WTC11 (cell line): ENCODE measurements around the gene APOL3.
"Not testable (repeated sequence)": the region's sequence is repeated elsewhere in the genome, so short reads cannot be mapped to it uniquely, and the experiment has no call there.

ENCODE experiments used
- CREB1 ChIP-seq: sonication (generic); formaldehyde crosslinking; IDR thresholded peaks from 2 replicates; pipeline ENCODE4 v1.8.0; 2023; ENCODE audit warnings: mild to moderate bottlenecking, missing genetic modification reagents
- ELF4 ChIP-seq: sonication (generic); formaldehyde crosslinking; IDR thresholded peaks from 2 replicates; pipeline ENCODE4 v1.8.1; 2022; ENCODE audit warnings: low read depth, mild to moderate bottlenecking, moderate library complexity, missing genetic modification reagents
- KAT7 ChIP-seq: sonication (generic); formaldehyde crosslinking; IDR thresholded peaks from 2 replicates; pipeline ENCODE4 v1.8.1; 2023; ENCODE audit warnings: missing genetic modification reagents, mild to moderate bottlenecking, borderline replicate concordance
- NR3C1 ChIP-seq: sonication (generic); formaldehyde crosslinking; conservative IDR thresholded peaks from 2 replicates; pipeline ENCODE4 v1.8.1; 2023; ENCODE audit warnings: low read depth, mild to moderate bottlenecking, missing genetic modification reagents
- USF2 ChIP-seq: sonication (generic); formaldehyde crosslinking; IDR thresholded peaks from 2 replicates; pipeline ENCODE4 v1.8.1; 2023; ENCODE audit warnings: mild to moderate bottlenecking, missing genetic modification reagents, moderate library complexity
- ZNF416 ChIP-seq: fragments of 250-450 bp; sonication (Bioruptor Pico); IDR thresholded peaks from 2 replicates; pipeline ENCODE4 v1.9.0; 2021; ENCODE audit warnings: mild to moderate bottlenecking, inconsistent platforms
- TF ChIP-seq, protein P1 (sequence below): fragments of 200-600 bp; IDR thresholded peaks from 2 replicates; pipeline ENCODE4 v1.8.0; 2022; ENCODE audit warnings: antibody characterized with exemption
- TF ChIP-seq, protein P2 (sequence below): fragments of 250-450 bp; sonication (Bioruptor Pico); IDR thresholded peaks from 2 replicates; pipeline ENCODE4 v1.9.0; 2021; ENCODE audit warnings: mild to moderate bottlenecking, borderline replicate concordance
- TF ChIP-seq, protein P3 (sequence below): sonication (generic); formaldehyde crosslinking; IDR thresholded peaks from 2 replicates; pipeline ENCODE4 v1.8.0; 2022; ENCODE audit warnings: mild to moderate bottlenecking, missing genetic modification reagents
- TF ChIP-seq, protein P4 (sequence below): sonication (generic); formaldehyde crosslinking; IDR thresholded peaks from 2 replicates; pipeline ENCODE4 v1.8.0; 2022; ENCODE audit warnings: mild to moderate bottlenecking, missing genetic modification reagents
- TF ChIP-seq, protein P5 (sequence below): sonication (generic); formaldehyde crosslinking; IDR thresholded peaks from 2 replicates; pipeline ENCODE4 v1.8.1; 2022; ENCODE audit warnings: mild to moderate bottlenecking, moderate library complexity, missing genetic modification reagents

- TF ChIP-seq KAT7 (CRISPR knock-in tag); ZNF416 (CRISPR knock-in tag); ELF4; CREB1; NR3C1 (CRISPR knock-in tag); USF2 (CRISPR knock-in tag): not testable (repeated sequence)
- TF ChIP-seq, protein P1, sequence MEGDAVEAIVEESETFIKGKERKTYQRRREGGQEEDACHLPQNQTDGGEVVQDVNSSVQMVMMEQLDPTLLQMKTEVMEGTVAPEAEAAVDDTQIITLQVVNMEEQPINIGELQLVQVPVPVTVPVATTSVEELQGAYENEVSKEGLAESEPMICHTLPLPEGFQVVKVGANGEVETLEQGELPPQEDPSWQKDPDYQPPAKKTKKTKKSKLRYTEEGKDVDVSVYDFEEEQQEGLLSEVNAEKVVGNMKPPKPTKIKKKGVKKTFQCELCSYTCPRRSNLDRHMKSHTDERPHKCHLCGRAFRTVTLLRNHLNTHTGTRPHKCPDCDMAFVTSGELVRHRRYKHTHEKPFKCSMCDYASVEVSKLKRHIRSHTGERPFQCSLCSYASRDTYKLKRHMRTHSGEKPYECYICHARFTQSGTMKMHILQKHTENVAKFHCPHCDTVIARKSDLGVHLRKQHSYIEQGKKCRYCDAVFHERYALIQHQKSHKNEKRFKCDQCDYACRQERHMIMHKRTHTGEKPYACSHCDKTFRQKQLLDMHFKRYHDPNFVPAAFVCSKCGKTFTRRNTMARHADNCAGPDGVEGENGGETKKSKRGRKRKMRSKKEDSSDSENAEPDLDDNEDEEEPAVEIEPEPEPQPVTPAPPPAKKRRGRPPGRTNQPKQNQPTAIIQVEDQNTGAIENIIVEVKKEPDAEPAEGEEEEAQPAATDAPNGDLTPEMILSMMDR: not testable (repeated sequence)
- TF ChIP-seq, protein P2, sequence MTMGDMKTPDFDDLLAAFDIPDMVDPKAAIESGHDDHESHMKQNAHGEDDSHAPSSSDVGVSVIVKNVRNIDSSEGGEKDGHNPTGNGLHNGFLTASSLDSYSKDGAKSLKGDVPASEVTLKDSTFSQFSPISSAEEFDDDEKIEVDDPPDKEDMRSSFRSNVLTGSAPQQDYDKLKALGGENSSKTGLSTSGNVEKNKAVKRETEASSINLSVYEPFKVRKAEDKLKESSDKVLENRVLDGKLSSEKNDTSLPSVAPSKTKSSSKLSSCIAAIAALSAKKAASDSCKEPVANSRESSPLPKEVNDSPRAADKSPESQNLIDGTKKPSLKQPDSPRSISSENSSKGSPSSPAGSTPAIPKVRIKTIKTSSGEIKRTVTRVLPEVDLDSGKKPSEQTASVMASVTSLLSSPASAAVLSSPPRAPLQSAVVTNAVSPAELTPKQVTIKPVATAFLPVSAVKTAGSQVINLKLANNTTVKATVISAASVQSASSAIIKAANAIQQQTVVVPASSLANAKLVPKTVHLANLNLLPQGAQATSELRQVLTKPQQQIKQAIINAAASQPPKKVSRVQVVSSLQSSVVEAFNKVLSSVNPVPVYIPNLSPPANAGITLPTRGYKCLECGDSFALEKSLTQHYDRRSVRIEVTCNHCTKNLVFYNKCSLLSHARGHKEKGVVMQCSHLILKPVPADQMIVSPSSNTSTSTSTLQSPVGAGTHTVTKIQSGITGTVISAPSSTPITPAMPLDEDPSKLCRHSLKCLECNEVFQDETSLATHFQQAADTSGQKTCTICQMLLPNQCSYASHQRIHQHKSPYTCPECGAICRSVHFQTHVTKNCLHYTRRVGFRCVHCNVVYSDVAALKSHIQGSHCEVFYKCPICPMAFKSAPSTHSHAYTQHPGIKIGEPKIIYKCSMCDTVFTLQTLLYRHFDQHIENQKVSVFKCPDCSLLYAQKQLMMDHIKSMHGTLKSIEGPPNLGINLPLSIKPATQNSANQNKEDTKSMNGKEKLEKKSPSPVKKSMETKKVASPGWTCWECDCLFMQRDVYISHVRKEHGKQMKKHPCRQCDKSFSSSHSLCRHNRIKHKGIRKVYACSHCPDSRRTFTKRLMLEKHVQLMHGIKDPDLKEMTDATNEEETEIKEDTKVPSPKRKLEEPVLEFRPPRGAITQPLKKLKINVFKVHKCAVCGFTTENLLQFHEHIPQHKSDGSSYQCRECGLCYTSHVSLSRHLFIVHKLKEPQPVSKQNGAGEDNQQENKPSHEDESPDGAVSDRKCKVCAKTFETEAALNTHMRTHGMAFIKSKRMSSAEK (CRISPR knock-in tag): not testable (repeated sequence)
- TF ChIP-seq, protein P3, sequence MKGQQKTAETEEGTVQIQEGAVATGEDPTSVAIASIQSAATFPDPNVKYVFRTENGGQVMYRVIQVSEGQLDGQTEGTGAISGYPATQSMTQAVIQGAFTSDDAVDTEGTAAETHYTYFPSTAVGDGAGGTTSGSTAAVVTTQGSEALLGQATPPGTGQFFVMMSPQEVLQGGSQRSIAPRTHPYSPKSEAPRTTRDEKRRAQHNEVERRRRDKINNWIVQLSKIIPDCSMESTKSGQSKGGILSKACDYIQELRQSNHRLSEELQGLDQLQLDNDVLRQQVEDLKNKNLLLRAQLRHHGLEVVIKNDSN (CRISPR knock-in tag): not testable (repeated sequence)
- TF ChIP-seq, protein P4, sequence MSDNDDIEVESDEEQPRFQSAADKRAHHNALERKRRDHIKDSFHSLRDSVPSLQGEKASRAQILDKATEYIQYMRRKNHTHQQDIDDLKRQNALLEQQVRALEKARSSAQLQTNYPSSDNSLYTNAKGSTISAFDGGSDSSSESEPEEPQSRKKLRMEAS (CRISPR knock-in tag): not testable (repeated sequence)
- TF ChIP-seq, protein P5, sequence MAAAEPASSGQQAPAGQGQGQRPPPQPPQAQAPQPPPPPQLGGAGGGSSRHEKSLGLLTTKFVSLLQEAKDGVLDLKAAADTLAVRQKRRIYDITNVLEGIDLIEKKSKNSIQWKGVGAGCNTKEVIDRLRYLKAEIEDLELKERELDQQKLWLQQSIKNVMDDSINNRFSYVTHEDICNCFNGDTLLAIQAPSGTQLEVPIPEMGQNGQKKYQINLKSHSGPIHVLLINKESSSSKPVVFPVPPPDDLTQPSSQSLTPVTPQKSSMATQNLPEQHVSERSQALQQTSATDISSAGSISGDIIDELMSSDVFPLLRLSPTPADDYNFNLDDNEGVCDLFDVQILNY (CRISPR knock-in tag): not testable (repeated sequence)
These were observed 1.2 kb upstream of the APOL3 start for GRCh38 chr22:36161793-36162126.
